Skeletal muscle tissue (tissue), 4 donors: Measurements from ENCODE around the gene ZMYM2. TPM values are rescaled to one million over a fixed set of nuclear protein-coding genes. Genes with fewer than 3 reads are reported as not detected.

Source experiments
- H3K27ac ChIP-seq: one replicate; pipeline ENCODE4 v1.7.0; 2013; ENCODE audit warnings: mild to moderate bottlenecking, low read depth, low read length, inconsistent platforms
- H3K27me3 ChIP-seq, 3 donors: one replicate each; pipeline ENCODE4 v1.7.0; 2013; ENCODE audit warnings: low read length in 3 of 3; ENCODE audit not compliant: control insufficient read depth in 3 of 3, insufficient read depth in 3 of 3
- H3K36me3 ChIP-seq, 3 donors: one replicate each; pipeline ENCODE4 v1.7.0; 2013; ENCODE audit warnings: low read length in 3 of 3; ENCODE audit not compliant: control insufficient read depth in 3 of 3, insufficient read depth in 3 of 3
- H3K4me1 ChIP-seq, 3 donors: one replicate each; pipeline ENCODE4 v1.7.0; 2013; ENCODE audit warnings: low read length in 3 of 3, mild to moderate bottlenecking in 3 of 3; ENCODE audit not compliant: control insufficient read depth in 3 of 3, insufficient read depth in 3 of 3
- H3K4me3 ChIP-seq, 3 donors: one replicate each; pipeline ENCODE4 v1.7.0; 2013; ENCODE audit warnings: low read length in 3 of 3
- H3K9ac ChIP-seq, 3 donors: one replicate each; pipeline ENCODE4 v1.7.0; 2013; ENCODE audit warnings: low read length in 3 of 3, mild to moderate bottlenecking in 3 of 3, moderate library complexity in 2 of 3, low read depth in 1 of 3
- H3K9me3 ChIP-seq, 3 donors: one replicate each; pipeline ENCODE4 v1.7.0; 2013; ENCODE audit warnings: low read length in 3 of 3; ENCODE audit not compliant: control insufficient read depth in 3 of 3
- total RNA-seq: library from RNA; depleted of rRNA; stranded (reverse); fragments of >200 nt; gene quantifications from one replicate; pipeline ENCODE4 v1.2.3, GENCODE V29; 2014
- donor health status: Osteomylitis.

Gene ZMYM2
- total RNA-seq, 1 donor from 2014 or later, result 61.6 TPM

DNA sequence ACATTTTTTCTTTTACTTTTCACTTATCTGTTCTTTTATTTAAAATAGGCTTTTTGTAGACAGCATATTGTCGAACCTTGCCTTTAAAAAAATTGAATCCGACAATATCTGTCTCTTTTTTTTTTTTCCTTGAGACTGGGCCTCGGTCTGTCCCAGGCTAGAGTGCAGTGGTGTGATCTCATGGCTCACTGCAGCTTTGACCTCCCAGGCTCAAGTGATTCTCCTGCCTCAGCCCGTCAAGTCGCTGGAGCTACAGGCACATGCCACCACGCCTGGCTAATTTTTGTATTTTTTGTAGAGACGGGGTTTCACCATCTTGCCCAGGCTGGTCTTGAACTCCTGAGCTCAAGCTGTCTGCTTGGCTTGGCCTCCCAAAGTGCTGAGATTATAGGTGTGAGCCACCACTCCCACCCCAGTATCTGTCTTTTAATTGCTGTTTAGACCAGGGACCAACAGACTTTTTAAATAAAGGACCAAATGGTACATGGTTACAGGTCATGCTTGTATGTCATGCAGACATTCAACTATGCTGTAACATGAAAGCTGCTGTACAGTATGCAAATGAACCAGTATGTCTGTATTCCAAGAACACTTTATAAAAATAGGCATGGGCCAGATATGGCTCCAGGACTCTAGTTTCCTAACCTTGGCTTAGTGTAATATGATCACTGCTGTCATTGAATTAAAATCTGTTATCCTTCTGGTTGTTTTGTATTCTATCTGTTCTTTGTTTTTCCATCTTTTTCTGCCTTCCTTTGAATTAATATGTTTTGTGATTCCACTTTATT, 122.0 kb downstream of the ZMYM2 start:
- H3K9ac ChIP-seq, result no peak overlapping the region
- H3K36me3 ChIP-seq, result peaks cover 6 to 16% (median 16%) of the 10 kb centered on the region in 3 donors
- no peaks in the 10 kb centered on the region for H3K9me3 ChIP-seq
- peaks cover 0 to 4% (median 0%) of the 10 kb centered on the region in 3 donors for H3K4me1 ChIP-seq
- no peaks in the 10 kb centered on the region for H3K27me3 ChIP-seq
- no peak overlapping the region for H3K27ac ChIP-seq
- no peak overlapping the region for H3K4me3 ChIP-seq

DNA sequence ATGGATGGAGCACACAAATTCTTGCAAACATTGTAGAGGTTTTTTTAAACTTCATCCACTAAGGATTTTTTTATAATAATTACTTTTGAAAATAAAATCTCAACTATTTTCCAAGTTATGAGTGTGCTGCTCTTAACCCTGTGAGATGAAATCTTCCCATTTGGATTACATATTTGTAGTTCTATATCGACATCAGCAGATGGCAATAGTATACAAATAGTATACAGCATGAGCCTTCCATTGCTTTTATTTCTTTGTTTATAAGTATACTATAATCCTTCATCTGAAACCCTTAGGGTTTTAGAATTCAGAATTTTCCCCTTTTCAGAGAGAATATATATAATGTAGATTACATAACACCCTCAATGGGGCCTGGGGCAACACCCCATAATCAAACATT, 131.8 kb downstream of the ZMYM2 start:
- no peak overlapping the region for H3K9ac ChIP-seq
- no peaks in the 10 kb centered on the region for H3K4me1 ChIP-seq
- H3K27me3 ChIP-seq, result peaks cover 0 to 3% (median 0%) of the 10 kb centered on the region in 3 donors

DNA sequence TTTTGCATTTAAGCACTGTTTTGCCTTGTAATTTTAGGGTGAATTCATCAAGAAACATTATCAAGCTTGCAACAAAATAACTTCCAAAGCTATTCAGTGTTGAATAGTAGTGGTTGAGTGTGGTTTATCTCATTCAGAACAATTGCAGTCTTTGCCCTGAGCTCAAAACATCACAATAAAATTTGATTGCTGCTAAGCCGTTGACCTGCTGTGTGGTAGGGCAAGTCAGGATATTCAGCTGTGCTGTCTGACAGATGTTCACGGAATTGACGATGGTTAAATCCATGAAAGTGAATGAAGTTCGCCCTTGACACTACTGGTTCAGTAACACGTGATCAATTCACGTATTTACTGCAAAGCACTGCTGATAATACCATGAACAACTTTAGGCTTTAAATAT, 135.4 kb downstream of the ZMYM2 start:
- no peak overlapping the region for H3K4me3 ChIP-seq
- no peaks in the 10 kb centered on the region for H3K36me3 ChIP-seq
- H3K9me3 ChIP-seq, result no peaks in the 10 kb centered on the region
- H3K4me1 ChIP-seq, result no peaks in the 10 kb centered on the region
- H3K27me3 ChIP-seq, result peaks cover 4 to 18% (median 6%) of the 10 kb centered on the region in 3 donors
- no peak overlapping the region for H3K9ac ChIP-seq
- no peak overlapping the region for H3K27ac ChIP-seq

More for the DNA sequence above, 131.8 kb downstream of the ZMYM2 start:
- H3K27ac ChIP-seq, result no peak overlapping the region
- H3K4me3 ChIP-seq, result no peak overlapping the region
- H3K9me3 ChIP-seq, result no peaks in the 10 kb centered on the region
- peaks cover 3 to 5% (median 3%) of the 10 kb centered on the region in 3 donors for H3K36me3 ChIP-seq

DNA sequence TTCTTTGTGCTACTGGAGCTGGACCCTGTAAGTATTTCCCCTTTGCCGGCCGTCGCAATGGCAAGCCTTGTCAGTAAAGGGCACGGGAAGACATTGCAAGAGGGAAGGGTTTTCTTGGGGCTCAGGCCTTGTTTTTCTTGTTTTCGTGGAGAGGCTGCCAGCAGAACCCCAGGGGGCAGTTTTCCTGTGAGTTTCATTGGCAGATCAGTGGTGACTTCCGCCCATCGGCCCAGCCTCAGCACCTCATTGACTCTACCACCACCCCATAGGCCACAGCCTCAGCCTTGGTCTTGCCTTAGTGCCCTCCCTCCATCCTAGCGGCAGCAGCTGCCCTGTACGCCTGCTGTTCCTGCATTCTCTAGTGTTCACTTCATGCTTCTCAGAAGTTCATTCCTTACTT, 140.8 kb downstream of the ZMYM2 start:
- H3K9ac ChIP-seq, result no peak overlapping the region
- H3K4me1 ChIP-seq, result no peaks in the 10 kb centered on the region
- H3K27me3 ChIP-seq, result peaks cover 15 to 36% (median 25%) of the 10 kb centered on the region in 3 donors
- H3K36me3 ChIP-seq, result no peaks in the 10 kb centered on the region
- no peaks in the 10 kb centered on the region for H3K9me3 ChIP-seq
- H3K4me3 ChIP-seq, result no peak overlapping the region
- H3K27ac ChIP-seq, result no peak overlapping the region

DNA sequence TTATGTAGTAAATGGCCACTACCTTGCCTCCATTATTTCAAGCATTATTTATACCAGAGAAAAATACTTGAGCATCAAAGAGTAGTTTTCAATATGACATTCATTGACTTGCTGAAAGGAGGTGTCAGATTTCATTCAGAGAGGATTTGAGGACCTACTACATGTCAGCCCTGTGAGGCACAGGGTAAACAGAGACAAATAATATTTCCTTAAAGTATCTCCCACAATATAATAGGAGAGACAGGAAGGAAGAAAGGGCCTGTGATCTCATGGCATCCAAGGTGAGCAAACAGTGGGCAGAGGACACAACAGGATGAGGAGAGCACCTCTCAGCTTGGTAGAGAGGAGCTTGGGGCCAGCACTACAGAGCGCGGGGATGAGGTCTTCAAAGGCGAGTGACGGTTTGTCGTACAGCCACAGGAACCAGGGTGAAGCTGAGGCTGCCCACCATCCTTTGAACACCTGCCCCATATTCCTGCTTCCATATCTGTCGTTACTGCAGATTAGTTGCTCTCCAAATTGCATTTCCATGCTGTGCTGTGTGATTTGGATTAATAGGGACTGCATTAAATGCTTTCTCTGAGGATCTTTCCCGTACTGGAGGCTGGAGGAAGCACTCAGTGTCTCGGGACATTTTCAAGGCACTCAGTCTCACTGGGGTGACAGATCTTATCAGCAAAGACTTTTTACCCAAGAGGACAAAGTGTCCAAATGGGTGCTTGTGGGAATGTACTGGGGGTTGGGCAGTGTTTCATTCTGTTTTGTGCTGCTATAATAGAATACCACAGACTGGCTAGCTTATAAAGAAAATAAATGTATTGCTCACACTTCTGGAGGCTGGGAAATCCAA, 143.2 kb downstream of the ZMYM2 start:
- Histone ChIP-seq H3K36me3 (no peaks in the 10 kb centered on the region), H3K27ac (no peak overlapping the region), H3K9ac (no peak overlapping the region), H3K9me3 (no peaks in the 10 kb centered on the region), H3K27me3 (peaks cover 15 to 38% (median 35%) of the 10 kb centered on the region in 3 donors), H3K4me1 (no peaks in the 10 kb centered on the region), H3K4me3 (no peak overlapping the region)

DNA sequence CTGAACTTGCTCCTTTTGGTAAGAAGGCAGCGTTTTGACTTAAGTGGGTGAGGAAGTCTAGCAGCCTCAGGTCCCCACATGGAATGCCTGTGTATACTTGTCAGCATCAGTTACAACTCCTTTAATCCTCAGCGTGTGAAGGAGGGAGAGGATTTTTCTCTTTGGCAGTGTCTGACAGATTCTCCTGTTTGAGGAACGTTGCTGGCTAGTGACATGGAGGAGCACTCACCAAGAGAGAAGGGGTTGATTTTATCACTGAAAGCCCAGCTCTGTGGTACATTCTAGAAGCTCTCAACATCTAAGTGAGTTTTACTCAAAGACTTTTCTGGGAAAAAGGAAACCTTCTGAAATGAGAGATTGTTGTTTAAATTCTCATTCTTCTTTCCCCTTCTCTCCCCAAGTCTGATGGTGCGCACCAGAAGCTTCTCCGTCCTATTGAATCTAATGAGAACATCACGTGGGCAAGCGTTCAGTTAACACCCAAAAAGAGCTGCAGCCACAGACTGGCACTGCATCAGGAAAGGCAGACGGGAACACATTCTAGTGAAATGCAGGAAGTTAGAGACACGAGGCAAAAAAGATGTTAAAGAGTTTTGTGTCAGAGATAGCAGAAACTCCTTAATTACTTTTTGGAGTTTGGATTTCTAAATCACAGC, 144.1 kb downstream of the ZMYM2 start:
- no peaks in the 10 kb centered on the region for H3K4me1 ChIP-seq
- no peaks in the 10 kb centered on the region for H3K9me3 ChIP-seq
- H3K36me3 ChIP-seq, result no peaks in the 10 kb centered on the region
- H3K9ac ChIP-seq, result no peak overlapping the region
- peaks cover 15 to 33% (median 32%) of the 10 kb centered on the region in 3 donors for H3K27me3 ChIP-seq
- H3K4me3 ChIP-seq, result no peak overlapping the region
- no peak overlapping the region for H3K27ac ChIP-seq

DNA sequence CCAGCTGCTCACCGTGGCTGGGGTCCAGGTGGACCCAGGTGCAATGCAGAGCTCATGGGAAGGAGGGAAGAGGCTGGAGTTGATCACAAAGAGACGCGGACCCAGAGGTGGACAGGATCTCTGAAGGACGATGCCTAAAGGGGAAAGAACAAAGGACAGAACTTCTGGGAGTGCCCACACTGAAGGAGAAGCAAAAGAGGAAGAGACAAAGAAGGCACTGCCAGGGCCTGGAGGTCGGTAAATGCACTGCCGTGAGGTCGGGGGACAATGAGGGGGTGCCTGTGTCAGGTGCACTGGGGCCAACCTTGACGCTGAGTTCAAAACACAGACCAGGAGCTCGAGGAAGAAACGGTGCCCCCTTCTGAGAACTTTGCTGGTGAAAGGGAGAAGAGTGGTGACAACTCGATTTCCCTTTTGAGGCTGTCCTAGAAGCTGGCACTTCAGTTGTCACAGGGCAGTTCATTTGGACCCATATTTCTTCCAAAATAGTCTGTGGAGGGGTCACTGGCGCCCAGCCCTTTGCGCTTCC, 146.7 kb downstream of the ZMYM2 start:
- Histone ChIP-seq H3K4me1 (no peaks in the 10 kb centered on the region), H3K27ac (no peak overlapping the region), H3K9ac (no peak overlapping the region), H3K9me3 (no peaks in the 10 kb centered on the region), H3K4me3 (no peak overlapping the region), H3K27me3 (peaks cover 5 to 25% (median 24%) of the 10 kb centered on the region in 3 donors), H3K36me3 (no peaks in the 10 kb centered on the region)

DNA sequence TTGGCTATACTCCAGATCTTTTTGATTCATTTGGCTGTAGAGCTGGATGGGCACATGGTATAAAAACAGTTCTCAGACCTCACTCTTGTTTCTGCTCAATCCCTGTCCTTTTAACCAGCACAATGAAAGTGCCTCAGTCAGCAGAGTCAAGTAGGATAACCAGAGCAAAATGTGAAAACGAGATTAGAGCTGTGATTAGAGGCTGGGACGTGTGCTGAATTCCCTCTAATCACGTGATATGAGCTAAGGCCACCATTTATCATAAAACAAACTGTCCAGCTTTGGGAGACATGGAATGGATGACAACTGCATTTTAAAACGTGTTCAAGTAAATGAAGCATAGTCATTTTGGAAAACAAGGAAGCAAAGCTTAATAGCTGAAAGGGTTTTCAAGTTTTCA, 148.2 kb downstream of the ZMYM2 start:
- Histone ChIP-seq H3K36me3 (no peaks in the 10 kb centered on the region), H3K4me3 (no peak overlapping the region), H3K27me3 (peaks cover 5 to 22% (median 21%) of the 10 kb centered on the region in 3 donors), H3K4me1 (no peaks in the 10 kb centered on the region), H3K9ac (no peak overlapping the region), H3K9me3 (no peaks in the 10 kb centered on the region), H3K27ac (no peak overlapping the region)

DNA sequence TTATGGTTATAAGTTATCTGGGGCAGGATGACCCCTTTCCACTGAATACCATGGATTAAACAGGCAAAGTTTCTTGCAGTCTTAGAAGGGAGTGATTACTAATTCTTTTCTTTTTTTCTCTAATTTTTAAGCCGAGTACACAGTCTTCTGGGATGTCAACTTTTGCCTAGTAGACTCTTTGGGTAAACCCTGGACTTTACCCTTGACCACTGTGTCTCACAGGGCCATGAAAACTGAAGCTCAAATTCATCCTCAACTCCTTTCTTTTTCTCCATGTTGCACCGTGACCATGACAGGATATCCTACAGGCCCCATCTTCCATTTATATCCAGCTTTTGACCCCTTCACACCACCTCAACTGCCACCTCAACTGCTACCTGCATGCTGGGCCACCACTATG, 150.5 kb downstream of the ZMYM2 start:
- Histone ChIP-seq H3K9me3 (no peaks in the 10 kb centered on the region), H3K27me3 (peaks cover 0 to 14% (median 10%) of the 10 kb centered on the region in 3 donors), H3K9ac (no peak overlapping the region), H3K27ac (no peak overlapping the region), H3K4me3 (no peak overlapping the region), H3K4me1 (no peaks in the 10 kb centered on the region), H3K36me3 (no peaks in the 10 kb centered on the region)
